RWPE1 (cell line): ENCODE results near the gene HES1.
A peak's percentile ranks its signal among the peaks of the same experiment; 100 is the strongest.

Experiments used
- CTCF ChIA-PET: fragments of 350-600 bp; sonication (Branson Sonifier 250); formaldehyde crosslinking; extraction: SDS; loops from one replicate; lab custom pipeline; 2021; lab: Yijun Ruan, JAX
- POLR2A ChIA-PET: fragments of 400-600 bp; formaldehyde crosslinking; extraction: SDS; loops from one replicate; lab custom pipeline; 2020; ENCODE audit warnings: antibody characterized with exemption; ENCODE audit not compliant: low non-redundant PET; lab: Yijun Ruan, JAX
- DNase-seq: peaks from one replicate; pipeline ENCODE4 v3.0.0; 2012; ENCODE audit warnings: low spot score
- H3K27ac ChIP-seq: fragments of 450-650 bp; 2 replicates; pipeline ENCODE4 v1.5.1; 2017
- TF ChIP-seq, protein P1 (sequence below): fragments of 450-650 bp; conservative IDR thresholded peaks from 2 replicates; pipeline ENCODE4 v1.5.1; 2017; ENCODE audit warnings: low read depth, mild to moderate bottlenecking

The HES1 gene

DNA sequence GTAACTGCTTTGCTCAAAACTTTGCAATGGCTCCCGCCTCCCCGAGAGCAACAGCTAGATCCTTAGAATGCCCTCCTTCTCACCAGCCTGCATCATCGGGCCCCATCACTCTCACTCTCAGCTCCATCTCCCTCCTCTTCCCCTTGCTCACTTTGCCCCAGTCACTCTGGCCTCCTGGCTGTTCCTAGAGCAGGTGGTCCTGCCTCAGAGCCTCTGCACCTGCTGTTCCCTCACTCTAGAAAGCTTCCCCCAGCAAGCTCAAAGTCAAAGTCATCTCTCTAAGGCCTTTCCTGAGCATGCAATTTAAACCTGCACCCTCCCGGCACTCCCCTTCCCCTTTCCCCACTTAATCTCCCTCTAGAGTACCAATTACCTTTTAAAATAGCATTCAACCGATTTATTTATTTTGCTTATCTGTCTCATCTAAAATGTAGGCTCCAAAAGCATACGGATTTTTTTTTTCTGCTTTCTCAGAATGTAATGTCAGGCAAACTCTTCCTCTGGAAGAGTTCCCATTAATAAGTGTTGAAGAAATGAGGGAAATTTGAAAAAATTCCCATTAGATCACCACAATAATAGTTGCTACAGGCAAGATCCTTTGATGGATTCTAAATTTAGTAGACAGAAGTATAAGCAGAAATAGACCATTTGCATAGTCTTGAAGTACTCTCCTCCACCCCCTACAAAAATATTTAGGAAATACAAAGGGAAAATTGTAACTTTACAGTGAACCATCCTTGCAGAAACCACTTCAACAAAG lies 15.9 kb upstream of the HES1 start:
- ChIA-PET POLR2A (no interaction called here), CTCF (no interaction called here)
- no peak overlapping the region for H3K27ac ChIP-seq
- TF ChIP-seq, protein P1, sequence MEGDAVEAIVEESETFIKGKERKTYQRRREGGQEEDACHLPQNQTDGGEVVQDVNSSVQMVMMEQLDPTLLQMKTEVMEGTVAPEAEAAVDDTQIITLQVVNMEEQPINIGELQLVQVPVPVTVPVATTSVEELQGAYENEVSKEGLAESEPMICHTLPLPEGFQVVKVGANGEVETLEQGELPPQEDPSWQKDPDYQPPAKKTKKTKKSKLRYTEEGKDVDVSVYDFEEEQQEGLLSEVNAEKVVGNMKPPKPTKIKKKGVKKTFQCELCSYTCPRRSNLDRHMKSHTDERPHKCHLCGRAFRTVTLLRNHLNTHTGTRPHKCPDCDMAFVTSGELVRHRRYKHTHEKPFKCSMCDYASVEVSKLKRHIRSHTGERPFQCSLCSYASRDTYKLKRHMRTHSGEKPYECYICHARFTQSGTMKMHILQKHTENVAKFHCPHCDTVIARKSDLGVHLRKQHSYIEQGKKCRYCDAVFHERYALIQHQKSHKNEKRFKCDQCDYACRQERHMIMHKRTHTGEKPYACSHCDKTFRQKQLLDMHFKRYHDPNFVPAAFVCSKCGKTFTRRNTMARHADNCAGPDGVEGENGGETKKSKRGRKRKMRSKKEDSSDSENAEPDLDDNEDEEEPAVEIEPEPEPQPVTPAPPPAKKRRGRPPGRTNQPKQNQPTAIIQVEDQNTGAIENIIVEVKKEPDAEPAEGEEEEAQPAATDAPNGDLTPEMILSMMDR, result no peak
- no peak for DNase-seq

DNA sequence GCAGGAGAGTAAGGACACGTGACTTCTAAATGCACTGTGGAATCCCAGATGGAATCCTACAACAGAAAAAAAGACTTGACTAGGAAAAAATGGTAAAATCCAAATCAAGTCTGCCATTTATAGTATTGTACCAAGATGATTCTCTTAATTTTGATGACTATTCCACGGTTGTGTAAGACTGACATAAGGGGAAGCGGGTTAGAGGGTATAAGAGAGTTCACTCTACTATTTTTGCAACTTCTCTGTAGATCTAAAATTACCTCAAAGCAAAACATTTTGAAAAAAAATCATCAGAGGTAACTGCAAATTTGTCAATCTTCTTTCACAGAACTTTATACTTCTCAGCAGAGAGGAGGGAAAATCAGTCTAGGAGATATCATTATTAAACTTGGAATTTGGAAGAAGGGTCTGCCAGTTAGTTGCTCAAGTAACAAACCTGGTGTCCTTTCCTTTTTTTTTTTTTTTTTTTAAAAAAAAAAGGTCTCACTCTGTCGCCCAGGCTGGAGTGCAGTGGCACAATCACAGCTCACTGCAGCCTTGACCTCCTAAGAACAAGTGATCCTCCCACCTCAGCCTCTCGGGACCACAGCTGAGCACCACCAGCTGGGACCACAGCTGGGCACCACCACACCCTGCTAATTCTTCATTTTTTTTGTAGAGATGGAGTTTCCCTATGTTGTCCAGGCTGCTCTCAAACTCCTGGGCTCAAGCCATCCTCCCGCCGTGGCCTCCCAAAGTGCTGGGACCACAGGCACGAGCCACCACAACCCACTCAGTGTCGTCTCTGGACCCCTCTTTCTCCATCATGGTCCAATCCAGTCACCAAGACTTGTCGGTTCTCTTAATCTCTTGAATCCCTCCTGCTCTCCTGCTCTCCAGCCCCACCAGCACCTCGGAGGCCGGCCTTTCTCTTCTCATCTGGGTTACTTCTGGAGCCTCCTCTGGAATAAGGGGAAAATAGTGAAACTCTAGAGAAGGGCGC lies 14.9 kb upstream of the HES1 start:
- ChIA-PET POLR2A (no interaction called here), CTCF (no interaction called here)
- TF ChIP-seq, protein P1, result no peak
- DNase-seq, result no peak
- H3K27ac ChIP-seq, result no peak overlapping the region

DNA sequence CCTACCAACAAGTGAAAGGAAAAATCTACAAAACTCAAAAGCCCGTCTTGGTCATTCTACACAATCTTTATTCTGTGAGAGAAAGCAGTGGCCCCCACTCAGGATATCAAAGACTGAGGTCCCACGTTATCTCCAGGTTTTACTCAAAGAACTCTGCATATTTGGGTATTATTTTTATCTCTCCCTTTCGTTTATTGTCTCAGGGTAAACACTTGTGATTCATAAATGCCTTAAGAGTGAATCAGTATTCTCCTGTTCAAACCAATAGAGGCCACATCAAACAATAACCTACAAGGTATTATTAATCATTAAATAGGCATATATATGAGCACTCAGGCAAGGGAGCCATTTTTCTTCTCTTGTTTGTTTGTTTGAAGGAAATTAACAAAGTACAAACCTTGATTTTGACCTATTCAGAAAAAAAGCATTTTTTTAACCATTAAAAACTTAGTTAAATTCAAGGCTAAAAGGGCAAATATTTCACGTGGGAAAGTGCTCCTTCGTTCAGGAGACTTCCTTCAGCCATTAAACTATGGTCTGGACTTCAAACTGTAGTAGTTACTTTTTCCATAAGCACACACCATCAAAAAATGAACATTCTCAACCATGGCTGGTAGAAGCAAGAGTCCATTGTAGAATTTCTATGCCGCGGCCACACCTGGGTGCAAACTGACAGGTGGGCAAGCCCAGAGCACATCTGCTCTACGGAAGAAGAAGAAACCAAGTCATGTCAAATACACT lies 13.9 kb upstream of the HES1 start:
- DNase-seq, result peak; percentile 72
- TF ChIP-seq, protein P1, result no peak
- H3K27ac ChIP-seq, result no peak overlapping the region
- CTCF ChIA-PET, result no interaction called here
- POLR2A ChIA-PET, result no interaction called here

DNA sequence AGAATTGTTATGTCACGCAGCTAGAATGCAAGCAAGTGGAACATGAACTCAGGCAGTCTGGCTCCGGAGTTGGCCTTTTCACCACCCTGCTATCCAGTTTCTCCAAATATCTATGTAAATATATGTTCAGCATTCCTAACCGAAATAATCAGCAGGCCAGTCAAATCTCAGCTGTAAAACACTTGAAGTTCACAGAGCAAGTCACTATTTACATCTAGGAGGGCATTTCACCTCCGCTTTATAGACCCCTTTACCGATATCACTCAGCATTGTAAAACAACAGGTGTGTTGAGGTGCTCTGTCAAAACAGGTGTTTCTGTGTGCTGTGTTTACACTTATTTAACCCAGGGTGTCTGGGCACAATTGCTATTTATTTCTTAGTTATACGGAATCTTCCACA lies 12.2 kb upstream of the HES1 start:
- POLR2A ChIA-PET, result no interaction called here
- H3K27ac ChIP-seq, result no peak overlapping the region
- TF ChIP-seq, protein P1, result no peak
- DNase-seq, result no peak
- CTCF ChIA-PET, result interaction anchor here (0.8 kb wide), 1 partner anchor 210 kb away, joined by 3 read pairs; no protein-coding TSS in a partner anchor

DNA sequence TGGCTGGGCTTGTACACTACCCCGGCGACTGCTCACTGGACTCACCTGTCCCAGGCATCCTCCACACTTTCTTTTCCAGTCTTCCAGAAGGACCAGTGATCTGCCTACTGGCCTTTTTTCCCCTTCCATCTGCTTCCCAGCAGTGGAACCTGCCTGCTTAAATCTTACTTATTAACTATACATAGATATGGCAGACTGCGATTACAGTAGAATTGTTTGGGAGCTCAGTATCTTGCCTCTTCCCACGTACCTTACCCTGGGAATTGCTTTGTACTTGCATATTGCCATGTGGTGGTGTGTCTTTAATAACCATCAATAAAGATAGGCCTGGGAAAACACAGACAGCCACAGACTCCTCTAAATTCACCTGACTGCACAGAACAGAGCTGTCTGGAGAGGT lies 11.8 kb upstream of the HES1 start:
- POLR2A ChIA-PET, result no interaction called here

More for the DNA sequence above, 11.8 kb upstream of the HES1 start:
- no peak for DNase-seq
- no peak overlapping the region for H3K27ac ChIP-seq
- CTCF ChIA-PET, result no interaction called here
- TF ChIP-seq, protein P1, result no peak
